Vagina (tissue), 2 donors: ENCODE results near the gene ABLIM2. TPM values are rescaled to one million over a fixed set of nuclear protein-coding genes. Genes with fewer than 3 reads are reported as not detected.

Experiments
- DNase-seq, 2 donors: peaks; one replicate each; pipeline ENCODE4 v3.0.0-alpha.2; 2017; ENCODE audit errors: extremely low spot score in 2 of 2
- H3K27ac ChIP-seq: fragments of 200-600 bp; sonication (generic); one replicate; pipeline ENCODE4 v1.5.1; 2019
- H3K27me3 ChIP-seq: fragments of 200-600 bp; sonication (generic); one replicate; pipeline ENCODE4 v1.5.1; 2019
- H3K36me3 ChIP-seq, 2 donors: fragments of 200-600 bp; sonication (generic); one replicate each; pipeline ENCODE4 v1.5.1; 2017 to 2019
- H3K4me1 ChIP-seq: fragments of 200-600 bp; sonication (generic); one replicate; pipeline ENCODE4 v1.5.1; 2019
- H3K4me3 ChIP-seq, 2 donors: fragments of 200-600 bp; sonication (generic); 1 replicate in 1 of 2; 2 replicates in 1 of 2; pipeline ENCODE4 v1.5.1; 2016 to 2019
- H3K9me3 ChIP-seq: fragments of 200-600 bp; sonication (generic); one replicate; pipeline ENCODE4 v1.5.1; 2019
- CTCF ChIP-seq, 3 experiments: fragments of 450-650 bp in 2 of 3; fragments of 200-600 bp in 1 of 3; sonication (generic) in 1 of 3; IDR thresholded peaks; one replicate each; pipeline ENCODE4 v1.5.1; 2017 to 2019; ENCODE audit warnings: antibody characterized with exemption in 3 of 3, mild to moderate bottlenecking in 2 of 3, moderate library complexity in 2 of 3
- POLR2A ChIP-seq, 2 donors: fragments of 450-650 bp; IDR thresholded peaks; one replicate each; pipeline ENCODE4 v1.6.1; 2017; ENCODE audit warnings: antibody characterized with exemption in 2 of 2, mild to moderate bottlenecking in 2 of 2, moderate library complexity in 2 of 2
- POLR2AphosphoS5 ChIP-seq, 2 donors: sonication (generic); formaldehyde crosslinking; IDR thresholded peaks; one replicate each; pipeline ENCODE4 v1.9.0; 2017; ENCODE audit warnings: antibody characterized with exemption in 2 of 2, mild to moderate bottlenecking in 2 of 2, low read depth in 1 of 2; ENCODE audit not compliant: insufficient read depth in 1 of 2
- intact Hi-C: fragments of 100-400 bp; cut with DNase I; formaldehyde crosslinking; loops from one replicate; pipeline ENCODE4 v1.15.1; 2023
- total RNA-seq: library from RNA; depleted of rRNA; stranded (reverse); fragments of >200 nt; gene quantifications from one replicate; pipeline ENCODE4 v1.2.3, GENCODE V29; 2016

ABLIM2 gene
- total RNA-seq, 1 donor from 2014 or later: 15.5 TPM

- Histone ChIP-seq H3K4me1 (peaks cover 15% of the 10 kb centered on the region), H3K9me3 (no peaks in the 10 kb centered on the region), H3K27me3 (no peaks in the 10 kb centered on the region), H3K36me3 (no peaks in the 10 kb centered on the region), H3K4me3 (no peak overlapping the region), H3K27ac (no peak overlapping the region)
- intact Hi-C loops: no loop called here
- TF ChIP-seq POLR2AphosphoS5 (IDR thresholded peaks at IDR 0.05; ENCODE audit: insufficient read depth in 1 of 2, low read depth in 1 of 2) (no peak), POLR2A (IDR thresholded peaks at IDR 0.05) (no peak), CTCF (IDR thresholded peaks at IDR 0.05) (no peak)
- no peak for DNase-seq
Observed at GRCh38 chr4:8053688-8054449, 104.7 kb downstream of the ABLIM2 start.

DNA sequence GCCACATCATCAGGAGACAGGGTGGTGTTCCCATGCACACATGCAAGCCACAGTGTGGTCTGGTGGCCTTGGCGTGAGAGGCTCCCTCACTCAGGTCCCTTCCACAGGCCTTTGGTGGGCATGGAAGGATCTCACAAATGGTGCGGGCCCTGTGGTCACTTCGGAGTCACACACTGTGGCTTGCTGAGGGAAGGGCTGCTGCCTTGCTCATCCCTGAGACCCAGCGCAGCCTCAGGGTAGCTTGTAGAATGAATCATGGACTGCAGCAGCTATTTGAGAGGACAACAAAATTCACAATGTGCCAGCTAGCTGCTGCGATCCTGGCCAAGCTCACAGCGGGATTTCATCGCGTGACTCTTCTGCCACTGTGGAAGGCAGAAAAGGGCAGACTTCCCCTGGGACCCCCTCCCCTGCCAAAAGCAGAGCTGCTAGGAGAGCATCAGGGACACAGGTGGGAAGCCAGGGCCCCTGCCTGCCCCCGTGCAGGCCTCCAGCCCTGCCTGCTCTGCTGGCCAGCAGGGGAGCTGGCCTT, 106.4 kb downstream of the ABLIM2 start:
- Histone ChIP-seq H3K27ac (no peak overlapping the region), H3K9me3 (no peaks in the 10 kb centered on the region), H3K27me3 (no peaks in the 10 kb centered on the region), H3K36me3 (no peaks in the 10 kb centered on the region), H3K4me3 (no peak overlapping the region), H3K4me1 (peaks cover 15% of the 10 kb centered on the region)
- intact Hi-C loops: no loop called here
- TF ChIP-seq POLR2A (IDR thresholded peaks at IDR 0.05): no peak
- TF ChIP-seq CTCF (IDR thresholded peaks at IDR 0.05): no peak
- TF ChIP-seq POLR2AphosphoS5 (IDR thresholded peaks at IDR 0.05; ENCODE audit: insufficient read depth in 1 of 2, low read depth in 1 of 2): no peak
- DNase-seq: no peak

- intact Hi-C loops: no loop called here
- Histone ChIP-seq H3K36me3 (no peaks in the 10 kb centered on the region), H3K9me3 (no peaks in the 10 kb centered on the region), H3K4me3 (no peak overlapping the region), H3K4me1 (peaks cover 15% of the 10 kb centered on the region), H3K27ac (no peak overlapping the region), H3K27me3 (no peaks in the 10 kb centered on the region)
- DNase-seq: no peak
- TF ChIP-seq CTCF (IDR thresholded peaks at IDR 0.05) (no peak), POLR2AphosphoS5 (IDR thresholded peaks at IDR 0.05; ENCODE audit: insufficient read depth in 1 of 2, low read depth in 1 of 2) (no peak), POLR2A (IDR thresholded peaks at IDR 0.05) (no peak)
Observed at GRCh38 chr4:8051644-8052043, 107.0 kb downstream of the ABLIM2 start.

GRCh38 chr4:8050555-8051206, 107.9 kb downstream of the ABLIM2 start:
- H3K36me3 ChIP-seq: no peaks in the 10 kb centered on the region
- H3K27ac ChIP-seq: peak overlapping the region; percentile 53
- intact Hi-C loops: no loop called here
- H3K27me3 ChIP-seq: no peaks in the 10 kb centered on the region
- no peak for DNase-seq
- TF ChIP-seq CTCF (IDR thresholded peaks at IDR 0.05): no peak
- no peak for TF ChIP-seq POLR2A (IDR thresholded peaks at IDR 0.05)
- peak in 1 of 2 donors; percentile 33 for TF ChIP-seq POLR2AphosphoS5 (IDR thresholded peaks at IDR 0.05; ENCODE audit: insufficient read depth in 1 of 2, low read depth in 1 of 2)
- peaks cover 15% of the 10 kb centered on the region for H3K4me1 ChIP-seq
- no peaks in the 10 kb centered on the region for H3K9me3 ChIP-seq
- H3K4me3 ChIP-seq: no peak overlapping the region

DNA sequence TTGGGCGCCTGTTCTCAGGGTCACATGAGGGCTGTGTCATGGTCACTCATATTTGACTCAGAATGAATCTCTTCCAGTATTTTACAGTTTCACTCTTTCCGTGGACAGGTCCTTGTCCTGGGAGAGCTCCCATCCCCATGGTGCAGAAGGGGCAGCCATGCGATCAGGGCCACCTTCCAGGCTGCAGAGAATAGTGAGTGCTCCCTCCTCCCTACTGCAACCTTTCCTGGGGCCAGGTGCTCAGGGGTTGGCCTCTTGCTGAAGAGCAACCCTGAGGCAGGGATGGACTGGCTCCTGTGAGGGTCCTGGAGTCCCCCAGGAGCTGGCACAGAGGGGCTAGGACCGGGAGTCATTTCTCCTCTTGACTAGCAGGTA, 108.4 kb downstream of the ABLIM2 start:
- H3K27ac ChIP-seq: peak overlapping the region; percentile 53
- intact Hi-C loops: no loop called here

More for the DNA sequence above, 108.4 kb downstream of the ABLIM2 start:
- H3K4me3 ChIP-seq: no peak overlapping the region
- no peaks in the 10 kb centered on the region for H3K36me3 ChIP-seq
- peaks cover 15% of the 10 kb centered on the region for H3K4me1 ChIP-seq
- no peaks in the 10 kb centered on the region for H3K9me3 ChIP-seq
- H3K27me3 ChIP-seq: no peaks in the 10 kb centered on the region
- no peak for DNase-seq
- TF ChIP-seq POLR2A (IDR thresholded peaks at IDR 0.05): no peak
- no peak for TF ChIP-seq POLR2AphosphoS5 (IDR thresholded peaks at IDR 0.05; ENCODE audit: insufficient read depth in 1 of 2, low read depth in 1 of 2)
- no peak for TF ChIP-seq CTCF (IDR thresholded peaks at IDR 0.05)
